Measurements from ENCODE around the gene MDC1.

DNA sequence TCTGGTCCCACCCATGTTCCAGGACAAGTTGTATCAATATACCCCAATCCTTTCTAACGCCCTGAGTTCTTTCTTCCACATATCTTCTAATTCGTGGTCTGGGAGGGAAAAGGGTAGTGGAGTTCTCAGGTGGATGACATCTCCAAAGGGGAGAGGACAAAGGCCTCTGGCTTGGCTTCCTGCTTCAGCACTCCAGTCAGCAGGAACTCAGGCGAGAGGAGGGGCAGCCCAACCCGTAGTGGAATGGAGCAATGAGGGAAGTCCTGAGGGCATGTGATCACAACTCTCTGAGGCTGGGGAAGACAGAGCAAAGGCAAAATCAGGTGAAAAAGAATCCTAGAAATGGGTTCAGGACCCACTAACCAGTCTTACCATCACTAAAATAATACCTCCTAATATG is 16.7 kb downstream of the MDC1 start:
- TF ChIP-seq, protein P1, sequence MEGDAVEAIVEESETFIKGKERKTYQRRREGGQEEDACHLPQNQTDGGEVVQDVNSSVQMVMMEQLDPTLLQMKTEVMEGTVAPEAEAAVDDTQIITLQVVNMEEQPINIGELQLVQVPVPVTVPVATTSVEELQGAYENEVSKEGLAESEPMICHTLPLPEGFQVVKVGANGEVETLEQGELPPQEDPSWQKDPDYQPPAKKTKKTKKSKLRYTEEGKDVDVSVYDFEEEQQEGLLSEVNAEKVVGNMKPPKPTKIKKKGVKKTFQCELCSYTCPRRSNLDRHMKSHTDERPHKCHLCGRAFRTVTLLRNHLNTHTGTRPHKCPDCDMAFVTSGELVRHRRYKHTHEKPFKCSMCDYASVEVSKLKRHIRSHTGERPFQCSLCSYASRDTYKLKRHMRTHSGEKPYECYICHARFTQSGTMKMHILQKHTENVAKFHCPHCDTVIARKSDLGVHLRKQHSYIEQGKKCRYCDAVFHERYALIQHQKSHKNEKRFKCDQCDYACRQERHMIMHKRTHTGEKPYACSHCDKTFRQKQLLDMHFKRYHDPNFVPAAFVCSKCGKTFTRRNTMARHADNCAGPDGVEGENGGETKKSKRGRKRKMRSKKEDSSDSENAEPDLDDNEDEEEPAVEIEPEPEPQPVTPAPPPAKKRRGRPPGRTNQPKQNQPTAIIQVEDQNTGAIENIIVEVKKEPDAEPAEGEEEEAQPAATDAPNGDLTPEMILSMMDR (IDR thresholded peaks at IDR 0.05): no peak
- no peak for TF ChIP-seq ZFX (IDR thresholded peaks at IDR 0.05; ENCODE audit: borderline replicate concordance)
